PFSK-1 (cell line): ENCODE measurements around the gene ACSL3.

Experiments
- FOXP2 ChIP-seq: optimal IDR thresholded peaks from 2 replicates; pipeline ENCODE3; 2011; ENCODE audit warnings: borderline replicate concordance, control low read depth, inconsistent platforms; ENCODE audit not compliant: insufficient read depth; ENCODE audit errors: extremely low read length, extremely low read depth
- POLR2AphosphoS5 ChIP-seq: IDR thresholded peaks from 2 replicates; pipeline ENCODE4 v1.6.1; 2012; ENCODE audit warnings: low read depth, mild to moderate bottlenecking, control low read depth, low read length, moderate library complexity
- REST ChIP-seq, 2 experiments: IDR thresholded peaks; 2 replicates each; pipeline versions ENCODE4 v1.6.1 to v1.8.0; 2011 to 2012; ENCODE audit warnings: low read depth in 2 of 2, low read length in 2 of 2, control low read depth in 1 of 2, inconsistent platforms in 1 of 2, mild to moderate bottlenecking in 1 of 2, moderate library complexity in 1 of 2; ENCODE audit not compliant: insufficient read depth in 1 of 2
- SIN3A ChIP-seq: IDR thresholded peaks from 2 replicates; pipeline ENCODE4 v1.6.1; 2012; ENCODE audit warnings: mild to moderate bottlenecking, low read length, moderate library complexity, borderline replicate concordance; ENCODE audit not compliant: insufficient read depth
- TAF1 ChIP-seq: IDR thresholded peaks from 2 replicates; pipeline ENCODE4 v1.6.1; 2012; ENCODE audit warnings: low read length, control low read depth, borderline replicate concordance; ENCODE audit not compliant: insufficient read depth

The ACSL3 gene

GRCh38 chr2:222851956-222852617 lies 8.7 kb upstream of the ACSL3 start:
- no peak for TF ChIP-seq REST (IDR thresholded peaks at IDR 0.05; ENCODE audit: insufficient read depth in 1 of 2, low read depth in 2 of 2, low read length in 2 of 2)
- TF ChIP-seq FOXP2: no peak

- no peak for TF ChIP-seq POLR2AphosphoS5
- TF ChIP-seq REST (IDR thresholded peaks at IDR 0.05; ENCODE audit: insufficient read depth in 1 of 2, low read depth in 2 of 2, low read length in 2 of 2): no peak
- no peak for TF ChIP-seq SIN3A
- no peak for TF ChIP-seq TAF1
- no peak for TF ChIP-seq FOXP2
Measured at GRCh38 chr2:222854773-222855700, 5.8 kb upstream of the ACSL3 start.

GRCh38 chr2:222859786-222860612 lies 837 bp upstream of the ACSL3 start:
- no peak for TF ChIP-seq TAF1
- no peak for TF ChIP-seq FOXP2
- TF ChIP-seq REST (IDR thresholded peaks at IDR 0.05; ENCODE audit: insufficient read depth in 1 of 2, low read depth in 2 of 2, low read length in 2 of 2): no peak

GRCh38 chr2:222861411-222862105 lies 722 bp downstream of the ACSL3 start:
- TF ChIP-seq FOXP2 (no peak), SIN3A (no peak), POLR2AphosphoS5 (no peak), REST (IDR thresholded peaks at IDR 0.05; ENCODE audit: insufficient read depth in 1 of 2, low read depth in 2 of 2, low read length in 2 of 2) (no peak), TAF1 (no peak)
